IPS DF 6.9 (cell line): ENCODE data around the gene FAM184A.

ENCODE experiments used
- DNase-seq: peaks from one replicate; pipeline ENCODE4 v3.0.0-alpha.2; 2013; ENCODE audit warnings: low read depth, low spot score
- H3K27ac ChIP-seq: one replicate; pipeline ENCODE4 v1.5.1; 2013; ENCODE audit warnings: low read length, control low read depth
- H3K27me3 ChIP-seq: 2 replicates; pipeline ENCODE4 v1.6.1; 2013; ENCODE audit warnings: mild to moderate bottlenecking, low read length; ENCODE audit not compliant: control insufficient read depth, insufficient read depth
- H3K36me3 ChIP-seq: 2 replicates; pipeline ENCODE4 v1.6.1; 2013; ENCODE audit warnings: low read length; ENCODE audit not compliant: control insufficient read depth, insufficient read depth
- H3K4me1 ChIP-seq: 2 replicates; pipeline ENCODE4 v1.6.1; 2013; ENCODE audit warnings: low read length; ENCODE audit not compliant: control insufficient read depth, insufficient read depth
- H3K4me3 ChIP-seq: 2 replicates; pipeline ENCODE4 v1.5.1; 2013; ENCODE audit warnings: mild to moderate bottlenecking, low read length
- H3K9me3 ChIP-seq: 2 replicates; pipeline ENCODE4 v1.6.1; 2013; ENCODE audit warnings: low read length, inconsistent platforms; ENCODE audit not compliant: control insufficient read depth, insufficient read depth
- WGBS: extraction: QIAGEN DNeasy Blood & Tissue Kit; methylation state at CpG from one replicate; pipeline ENCODE4 v1.1.7; 2013; ENCODE audit warnings: mixed read lengths, missing lambda C conversion rate; ENCODE audit not compliant: insufficient read length, insufficient coverage; 5-methylcytosine and 5-hydroxymethylcytosine counted together

The FAM184A gene

DNA sequence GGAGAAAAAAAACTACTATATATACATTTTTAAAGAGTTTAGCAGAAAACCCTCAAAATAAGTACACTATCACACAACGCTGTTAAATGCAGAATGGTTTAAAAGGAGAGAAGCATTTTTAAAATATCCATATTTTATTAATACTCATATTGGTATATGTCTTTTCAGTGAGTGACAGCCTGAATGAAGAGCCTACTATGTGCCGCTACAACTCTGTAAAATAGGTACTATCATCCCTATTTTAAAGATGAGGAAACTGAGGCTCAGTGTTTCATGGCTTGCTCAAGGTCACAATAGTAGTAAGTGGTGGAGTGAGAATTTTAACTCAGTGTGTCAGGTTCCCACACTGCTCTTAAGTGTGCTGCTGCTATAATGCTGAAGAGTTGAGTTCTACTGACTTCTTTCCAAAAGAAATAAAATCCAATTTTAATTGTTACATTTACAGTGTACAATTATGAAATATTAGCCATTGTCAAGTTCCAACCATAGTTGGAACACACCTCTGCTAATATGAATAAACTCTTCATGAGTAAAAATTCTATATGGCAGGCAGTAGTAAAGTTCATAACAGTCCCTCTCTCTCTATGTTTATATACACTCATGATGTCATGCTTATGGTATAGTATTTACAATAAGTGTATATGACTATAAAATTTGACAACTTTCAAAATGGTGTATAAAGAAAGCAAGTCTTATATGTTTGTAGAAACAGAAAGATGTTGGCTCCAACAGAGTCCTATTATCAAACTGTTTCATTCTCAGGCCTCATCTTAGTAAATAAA lies 3.1 kb downstream of the FAM184A start:
- H3K4me3 ChIP-seq, result no peak overlapping the region
- no CpG with 5 or more reads among the region's 2 CpGs for WGBS
- H3K36me3 ChIP-seq, result no peaks in the 10 kb centered on the region
- H3K4me1 ChIP-seq, result no peaks in the 10 kb centered on the region
- no peaks in the 10 kb centered on the region for H3K9me3 ChIP-seq
- H3K27me3 ChIP-seq, result peaks cover 7% of the 10 kb centered on the region; the same call in 1 of the 2 replicates
- no peak for DNase-seq
- H3K27ac ChIP-seq, result no peak overlapping the region

DNA sequence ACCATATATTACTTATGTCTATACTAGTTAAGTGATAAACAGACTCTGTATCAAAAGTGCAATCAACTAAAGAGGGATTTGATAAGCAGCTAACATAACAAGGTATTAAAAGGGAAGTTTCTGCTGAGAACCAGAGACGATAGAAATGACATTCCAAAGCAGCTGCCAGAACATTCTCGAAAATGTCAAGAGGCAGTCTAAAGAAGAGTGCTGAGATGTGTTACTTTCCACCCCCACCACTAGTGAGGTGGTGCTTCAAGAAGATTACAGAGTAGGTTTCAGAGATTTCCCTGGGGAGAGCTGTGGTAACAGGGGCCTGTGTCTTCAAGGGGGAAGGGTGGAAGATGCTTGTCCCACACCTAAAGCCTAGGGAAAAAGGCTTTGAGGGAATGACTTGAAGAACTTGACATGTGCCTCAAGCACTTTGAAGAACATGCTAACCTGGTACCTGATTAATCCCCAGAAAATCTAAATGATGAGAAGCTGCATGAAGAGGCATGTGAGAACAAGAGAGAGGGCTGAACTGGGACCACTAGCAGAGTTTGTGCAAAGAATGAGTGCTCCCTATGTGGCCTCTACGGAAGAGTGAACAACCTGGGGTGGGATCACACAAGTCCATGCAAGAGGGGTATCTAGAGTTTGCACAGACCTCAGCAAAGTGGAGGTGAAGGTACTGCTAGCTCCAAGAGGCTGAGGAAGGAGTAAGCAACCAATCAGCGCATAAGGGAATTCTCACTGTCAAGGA lies 5.0 kb downstream of the FAM184A start:
- no peaks in the 10 kb centered on the region; the same call in 1 of the 2 replicates for H3K27me3 ChIP-seq
- DNase-seq, result no peak
- no peaks in the 10 kb centered on the region for H3K9me3 ChIP-seq
- no peak overlapping the region for H3K4me3 ChIP-seq
- H3K4me1 ChIP-seq, result no peaks in the 10 kb centered on the region
- H3K36me3 ChIP-seq, result no peaks in the 10 kb centered on the region
- WGBS, result no CpG with 5 or more reads among the region's 4 CpGs
- H3K27ac ChIP-seq, result no peak overlapping the region

DNA sequence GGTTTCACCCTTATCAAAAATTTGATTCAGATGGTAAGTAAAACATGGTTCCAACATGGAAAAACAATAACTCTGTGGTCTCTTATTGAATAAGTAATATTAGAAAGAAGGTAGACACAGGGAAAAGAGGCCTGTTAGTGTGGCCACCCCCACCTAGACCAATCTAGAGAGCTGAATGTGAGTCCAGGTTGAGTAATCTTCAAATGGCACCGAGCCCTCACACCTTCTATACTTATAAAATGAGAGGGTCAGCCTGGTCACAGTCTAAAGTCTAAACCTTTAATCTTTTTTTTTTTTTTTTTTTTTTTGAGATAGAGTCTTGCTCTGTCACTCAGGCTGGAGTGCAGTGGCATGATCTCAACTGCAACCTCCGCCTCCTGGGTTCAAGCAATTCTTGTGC lies 6.9 kb downstream of the FAM184A start:
- H3K4me1 ChIP-seq, result no peaks in the 10 kb centered on the region
- no peak overlapping the region for H3K4me3 ChIP-seq
- no peak overlapping the region for H3K27ac ChIP-seq
- no peaks in the 10 kb centered on the region for H3K27me3 ChIP-seq
- H3K36me3 ChIP-seq, result no peaks in the 10 kb centered on the region
- DNase-seq, result no peak
- no CpG with 5 or more reads among the region's 2 CpGs for whole genome bisulfite sequencing
- no peaks in the 10 kb centered on the region for H3K9me3 ChIP-seq

DNA sequence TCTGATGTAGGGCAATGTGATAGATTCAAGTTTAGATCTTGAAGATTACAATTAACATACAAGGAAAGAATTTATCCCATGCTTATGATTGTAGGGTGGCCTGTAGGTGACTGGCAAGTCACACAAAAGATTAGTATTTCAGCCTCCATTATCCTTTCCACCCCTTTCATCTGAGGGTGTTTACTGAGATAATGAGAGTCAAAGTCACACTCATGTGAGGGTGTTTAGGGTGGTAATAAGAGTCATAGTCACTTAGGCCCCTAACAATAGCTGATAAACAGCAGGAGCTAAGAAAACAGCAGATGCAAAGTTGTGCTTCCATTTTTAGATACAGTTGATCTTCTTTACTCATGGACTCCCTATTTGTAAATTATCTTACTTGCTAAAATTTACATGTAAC lies 11.4 kb downstream of the FAM184A start:
- H3K36me3 ChIP-seq, result no peaks in the 10 kb centered on the region
- H3K4me3 ChIP-seq, result no peak overlapping the region
- no peaks in the 10 kb centered on the region for H3K9me3 ChIP-seq
- H3K27ac ChIP-seq, result no peak overlapping the region
- no peak for DNase-seq
- H3K4me1 ChIP-seq, result no peaks in the 10 kb centered on the region
- no peaks in the 10 kb centered on the region for H3K27me3 ChIP-seq

DNA sequence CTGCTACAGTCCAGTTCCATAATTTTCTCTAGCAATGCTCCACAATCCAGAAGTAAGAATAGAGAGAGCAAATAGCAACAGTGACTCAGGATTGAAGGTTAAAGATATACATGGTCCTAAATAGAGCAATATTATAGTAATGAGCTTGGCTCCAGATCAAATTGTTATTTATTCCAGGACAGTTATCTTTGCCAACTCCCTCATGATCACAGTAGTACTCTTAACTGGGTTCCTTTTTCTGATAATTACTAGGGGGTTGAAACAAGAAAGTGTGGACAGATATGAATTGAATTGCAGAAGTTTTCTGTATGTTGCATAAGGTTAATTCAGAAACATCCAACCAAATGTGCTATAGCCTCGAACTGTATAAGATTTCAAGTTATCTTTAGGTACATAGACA lies 11.9 kb downstream of the FAM184A start:
- Histone ChIP-seq H3K4me3 (no peak overlapping the region), H3K27me3 (no peaks in the 10 kb centered on the region), H3K36me3 (no peaks in the 10 kb centered on the region), H3K27ac (no peak overlapping the region), H3K9me3 (no peaks in the 10 kb centered on the region), H3K4me1 (no peaks in the 10 kb centered on the region)
- WGBS, result no CpG with 5 or more reads among the region's 1 CpG
- DNase-seq, result no peak

DNA sequence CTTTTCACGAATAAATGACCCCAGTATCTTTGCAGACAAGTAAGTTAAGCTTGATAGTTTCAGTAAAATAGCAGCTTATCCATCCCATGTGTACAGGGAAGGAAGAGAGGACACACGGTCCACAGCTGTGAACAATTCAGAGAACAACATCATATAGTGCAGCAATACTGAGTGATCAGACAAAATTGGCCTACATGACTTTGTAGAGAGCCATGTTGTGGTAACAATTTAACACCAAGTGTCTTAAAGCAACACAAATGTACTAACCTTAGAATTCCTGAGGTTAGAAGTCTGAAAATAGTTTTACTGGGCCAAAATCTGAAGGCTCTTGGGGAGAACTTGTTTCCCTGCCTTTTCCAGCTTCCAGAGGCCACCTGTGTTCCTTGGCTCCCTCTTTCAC lies 12.5 kb downstream of the FAM184A start:
- no peaks in the 10 kb centered on the region for H3K27me3 ChIP-seq

DNA sequence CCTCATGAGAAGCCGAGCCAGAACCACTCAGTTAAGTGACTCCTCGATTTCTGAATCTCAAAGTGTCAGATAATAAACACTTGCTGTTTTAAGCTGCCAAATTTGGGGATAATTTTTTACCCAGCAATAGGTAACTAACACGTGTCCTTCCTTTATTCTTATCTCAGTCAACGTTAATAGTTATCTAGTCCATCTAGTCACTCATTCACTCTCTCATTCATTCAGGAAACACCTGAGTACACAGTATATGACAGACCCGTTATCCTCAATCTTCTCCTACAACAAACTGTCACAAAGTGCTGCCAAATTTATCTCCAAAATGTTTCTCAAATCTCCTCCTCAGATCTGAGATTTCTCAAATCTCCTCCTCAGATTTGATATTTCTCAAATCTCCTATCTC lies 13.1 kb downstream of the FAM184A start:
- Histone ChIP-seq H3K27me3 (no peaks in the 10 kb centered on the region), H3K4me1 (no peaks in the 10 kb centered on the region), H3K27ac (no peak overlapping the region), H3K9me3 (no peaks in the 10 kb centered on the region), H3K4me3 (no peak overlapping the region), H3K36me3 (no peaks in the 10 kb centered on the region)
- DNase-seq, result no peak
- WGBS, result no CpG with 5 or more reads among the region's 5 CpGs

More for the DNA sequence above, 12.5 kb downstream of the FAM184A start:
- Histone ChIP-seq H3K9me3 (no peaks in the 10 kb centered on the region), H3K4me1 (no peaks in the 10 kb centered on the region), H3K36me3 (no peaks in the 10 kb centered on the region), H3K27ac (no peak overlapping the region), H3K4me3 (no peak overlapping the region)
- no CpG with 5 or more reads among the region's 2 CpGs for WGBS
- no peak for DNase-seq

DNA sequence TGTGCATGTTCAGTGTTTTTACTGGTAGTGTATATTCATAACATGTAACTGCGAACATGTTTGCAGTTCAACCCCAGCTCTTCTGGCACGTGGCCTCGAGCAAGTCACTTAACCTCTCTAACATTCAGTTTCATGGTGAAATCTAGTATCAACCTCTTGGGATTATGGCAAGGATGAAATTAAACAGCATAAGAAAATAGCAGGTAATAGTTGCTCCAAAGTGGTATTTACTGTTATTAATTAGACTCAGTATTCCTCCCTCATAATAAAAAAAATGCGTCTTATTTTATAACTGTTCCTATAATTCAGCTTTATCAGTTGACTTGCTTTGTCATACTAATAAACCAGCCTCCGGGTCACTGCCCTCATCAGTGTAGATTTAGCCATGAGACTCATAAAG lies 15.0 kb downstream of the FAM184A start:
- no peak for DNase-seq
- no peaks in the 10 kb centered on the region for H3K9me3 ChIP-seq
- no peaks in the 10 kb centered on the region for H3K27me3 ChIP-seq
- H3K4me1 ChIP-seq, result no peaks in the 10 kb centered on the region
- no peaks in the 10 kb centered on the region for H3K36me3 ChIP-seq
- H3K4me3 ChIP-seq, result no peak overlapping the region
- H3K27ac ChIP-seq, result no peak overlapping the region
- WGBS, result no CpG with 5 or more reads among the region's 5 CpGs

DNA sequence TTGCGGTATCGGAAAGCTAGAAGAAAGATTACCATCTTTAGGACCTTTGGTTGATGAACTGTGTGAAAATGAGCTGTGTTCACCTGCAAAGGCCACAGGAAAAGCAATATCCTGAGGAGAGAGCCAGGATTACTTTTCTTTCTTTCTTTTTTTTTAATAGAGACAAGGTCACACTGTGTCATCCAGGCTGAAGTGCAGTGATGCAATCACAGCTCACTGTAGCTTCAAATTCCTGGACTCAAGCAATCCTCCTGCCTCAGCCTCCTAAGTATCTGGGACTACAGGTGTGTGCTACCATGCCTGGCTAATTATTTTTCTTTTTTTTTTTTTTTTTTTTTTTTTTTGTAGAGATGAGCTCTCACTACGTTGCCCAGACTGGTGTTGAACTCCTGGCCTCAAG lies 17.2 kb downstream of the FAM184A start:
- WGBS, result no CpG with 5 or more reads among the region's 3 CpGs
- Histone ChIP-seq H3K27ac (no peak overlapping the region), H3K4me1 (no peaks in the 10 kb centered on the region), H3K27me3 (no peaks in the 10 kb centered on the region), H3K9me3 (no peaks in the 10 kb centered on the region), H3K36me3 (no peaks in the 10 kb centered on the region), H3K4me3 (no peak overlapping the region)
- DNase-seq, result no peak

DNA sequence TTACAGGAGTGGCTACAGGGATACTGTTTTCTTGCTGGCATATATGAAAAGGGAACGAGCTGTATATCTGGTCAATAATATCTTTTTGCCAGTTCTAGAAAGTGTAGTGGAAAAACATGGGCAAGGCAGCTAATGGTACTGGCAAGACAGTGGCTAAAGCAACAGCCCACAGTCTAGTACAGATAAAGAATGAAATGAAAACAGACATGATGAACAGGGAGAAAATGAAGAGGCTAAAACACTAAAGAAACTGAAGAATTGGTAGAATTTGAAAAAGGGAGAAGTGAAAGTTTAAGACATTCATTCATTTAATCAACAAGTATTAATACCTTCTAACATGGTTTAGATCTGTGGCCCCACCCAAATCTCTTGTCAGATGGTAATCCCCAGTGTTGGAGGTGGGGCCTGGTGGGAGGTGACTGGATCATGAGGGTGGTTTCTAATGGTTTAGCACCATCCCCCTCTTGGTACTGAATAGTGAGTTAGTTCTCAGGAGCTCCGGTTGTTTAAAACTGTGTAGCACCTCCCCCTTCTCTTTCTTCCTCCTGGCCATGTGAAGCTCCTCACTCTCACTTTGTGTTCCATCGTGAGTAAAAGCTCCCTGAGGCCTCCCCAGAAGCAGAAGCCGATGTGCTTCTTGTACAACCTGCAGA lies 18.1 kb downstream of the FAM184A start:
- H3K36me3 ChIP-seq, result no peaks in the 10 kb centered on the region
- no peaks in the 10 kb centered on the region for H3K27me3 ChIP-seq
- H3K27ac ChIP-seq, result no peak overlapping the region
- no peak overlapping the region for H3K4me3 ChIP-seq
- no peak for DNase-seq
- H3K4me1 ChIP-seq, result no peaks in the 10 kb centered on the region
- no CpG with 5 or more reads among the region's 4 CpGs for WGBS
- H3K9me3 ChIP-seq, result no peaks in the 10 kb centered on the region
